BE2C (cell line): Measurements from ENCODE around the gene TTC28.
"Not testable (repeated sequence)": the region's sequence is repeated elsewhere in the genome, so short reads cannot be mapped to it uniquely, and the experiment has no call there.

Experiments used
- DNase-seq: peaks from one replicate; pipeline ENCODE4 v3.0.0-alpha.2; 2020
- H3K27me3 ChIP-seq: fragments of 250-450 bp; sonication (Bioruptor Pico); 2 replicates; pipeline ENCODE4 v1.5.1; 2020; ENCODE audit warnings: mild to moderate bottlenecking
- H3K36me3 ChIP-seq: fragments of 250-450 bp; sonication (Bioruptor Pico); 2 replicates; pipeline ENCODE4 v1.5.1; 2020; ENCODE audit warnings: mild to moderate bottlenecking
- H3K4me1 ChIP-seq: fragments of 250-450 bp; sonication (Bioruptor Pico); 2 replicates; pipeline ENCODE4 v1.5.1; 2020
- H3K4me3 ChIP-seq: 2 replicates; pipeline ENCODE4 v1.5.1; 2011; ENCODE audit warnings: low read depth, low read length
- H3K9me3 ChIP-seq: fragments of 250-450 bp; sonication (Bioruptor Pico); 2 replicates; pipeline ENCODE4 v1.5.1; 2020
- CTCF ChIP-seq: IDR thresholded peaks from 2 replicates; pipeline ENCODE4 v1.5.1; 2012; ENCODE audit warnings: mild to moderate bottlenecking, low read depth, low read length

The TTC28 gene

GRCh38 chr22:28542980-28543621 is 136.5 kb downstream of the TTC28 start:
- Histone ChIP-seq H3K4me3 (no peak overlapping the region), H3K4me1 (no peaks in the 10 kb centered on the region; the same call in none of the 2 replicates), H3K9me3 (no peaks in the 10 kb centered on the region), H3K36me3 (no peaks in the 10 kb centered on the region), H3K27me3 (no peaks in the 10 kb centered on the region)
- no peak for DNase-seq
- TF ChIP-seq CTCF, result no peak

DNA sequence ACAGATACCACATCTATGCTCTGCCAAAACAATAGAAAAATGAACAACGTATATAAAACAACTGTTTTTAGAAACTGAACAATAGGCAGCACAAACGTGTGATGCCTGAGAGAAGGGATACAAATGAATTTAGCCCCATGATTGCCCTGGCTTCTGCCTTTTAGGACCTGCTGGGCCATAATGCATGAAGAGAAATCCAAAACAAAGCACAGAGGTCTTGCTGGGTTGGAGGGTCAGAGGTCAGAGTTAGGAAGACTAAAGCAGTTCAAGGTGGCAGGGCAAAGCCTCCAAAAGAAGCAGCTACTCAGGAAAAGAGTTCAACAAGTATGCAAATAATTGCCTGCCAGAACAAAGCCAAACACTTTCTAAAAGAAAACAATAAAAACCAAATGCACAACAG is 138.5 kb downstream of the TTC28 start:
- Histone ChIP-seq H3K36me3 (no peaks in the 10 kb centered on the region), H3K4me1 (no peaks in the 10 kb centered on the region; the same call in none of the 2 replicates), H3K9me3 (no peaks in the 10 kb centered on the region), H3K27me3 (no peaks in the 10 kb centered on the region), H3K4me3 (no peak overlapping the region)
- no peak for DNase-seq
- no peak for TF ChIP-seq CTCF

DNA sequence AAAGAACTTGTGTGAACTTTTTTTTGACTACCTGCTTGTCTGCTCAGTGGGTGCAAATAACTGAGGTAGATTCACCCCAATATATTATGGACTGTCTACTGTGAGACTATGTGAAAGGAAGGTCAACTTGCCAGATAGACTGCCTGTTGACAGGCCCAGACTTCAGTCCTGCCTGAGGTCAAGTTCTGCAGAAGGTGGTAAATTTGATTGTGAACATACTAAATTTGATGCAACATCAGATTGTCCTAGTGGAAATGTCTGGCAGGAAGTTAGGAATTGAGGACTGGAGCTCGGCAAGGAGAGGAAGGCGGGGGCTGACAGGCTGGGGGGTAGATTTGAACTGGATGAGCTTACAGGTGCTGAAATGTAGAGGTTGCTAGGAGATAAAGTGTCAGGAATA is 140.7 kb downstream of the TTC28 start:
- H3K4me3 ChIP-seq, result no peak overlapping the region
- TF ChIP-seq CTCF, result no peak

DNA sequence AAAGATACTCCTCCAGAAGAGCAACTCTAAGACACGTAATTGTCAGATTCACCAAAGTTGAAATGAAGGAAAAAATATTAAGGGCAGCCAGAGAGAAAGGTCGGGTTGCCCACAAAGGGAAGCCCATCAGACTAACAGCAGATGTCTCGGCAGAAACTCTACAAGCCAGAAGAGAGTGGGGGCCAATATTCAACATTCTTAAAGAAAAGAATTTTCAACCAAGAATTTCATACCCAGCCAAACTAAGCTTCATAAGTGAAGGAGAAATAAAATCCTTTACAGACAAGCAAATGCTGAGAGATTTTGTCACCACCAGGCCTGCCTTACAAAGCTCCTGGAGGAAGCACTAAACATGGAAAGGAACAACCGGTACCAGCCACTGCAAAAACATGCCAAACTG is 149.1 kb downstream of the TTC28 start:
- H3K27me3 ChIP-seq, H3K4me1 ChIP-seq, DNase-seq, H3K36me3 ChIP-seq, H3K4me3 ChIP-seq, H3K9me3 ChIP-seq: not testable (repeated sequence)

More for the DNA sequence above, 140.7 kb downstream of the TTC28 start:
- H3K27me3 ChIP-seq, result no peaks in the 10 kb centered on the region
- peak; percentile 19 for DNase-seq
- H3K36me3 ChIP-seq, result no peaks in the 10 kb centered on the region
- no peaks in the 10 kb centered on the region for H3K9me3 ChIP-seq
- no peaks in the 10 kb centered on the region; the same call in none of the 2 replicates for H3K4me1 ChIP-seq

DNA sequence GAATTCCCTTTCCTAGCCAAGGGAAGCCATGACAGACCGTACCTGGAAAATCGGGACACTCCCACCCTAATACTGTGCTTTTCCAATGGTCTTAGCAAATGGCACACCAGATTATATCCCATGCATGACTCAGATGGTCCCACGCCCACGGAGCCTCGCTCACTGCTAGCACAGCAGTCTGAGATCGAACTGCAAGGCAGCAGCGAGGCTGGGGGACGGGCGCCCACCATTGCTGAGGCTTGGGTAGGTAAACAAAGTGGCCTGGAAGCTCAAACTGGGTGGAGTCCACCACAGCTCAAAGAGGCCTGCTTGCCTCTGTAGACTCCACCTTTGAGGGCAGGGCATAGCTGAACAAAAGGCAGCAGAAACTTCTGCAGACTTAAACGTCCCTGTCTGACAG is 150.5 kb downstream of the TTC28 start:
- not testable (repeated sequence) for H3K9me3 ChIP-seq, H3K4me1 ChIP-seq, H3K27me3 ChIP-seq, DNase-seq, H3K36me3 ChIP-seq, H3K4me3 ChIP-seq

DNA sequence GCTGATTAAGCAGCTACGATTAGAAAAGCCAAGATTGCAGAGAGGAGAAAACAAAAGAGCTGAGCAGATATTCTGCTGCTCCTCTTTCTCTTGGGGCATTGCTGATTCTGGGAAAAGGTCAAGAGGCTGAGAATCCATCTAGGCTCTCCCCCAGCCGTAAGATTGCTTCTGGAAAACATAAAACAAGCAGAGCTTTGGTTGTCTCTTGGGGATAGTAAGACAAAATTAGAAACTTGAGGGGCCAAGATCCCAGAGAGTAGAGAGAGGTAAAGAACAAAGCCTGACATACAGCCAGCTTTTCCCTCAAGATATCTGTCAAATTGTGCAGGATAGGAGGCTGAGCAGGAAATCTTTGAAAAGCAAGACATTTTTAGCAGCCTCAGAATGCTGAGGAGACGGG is 158.2 kb downstream of the TTC28 start:
- H3K4me3 ChIP-seq, result no peak overlapping the region
- H3K9me3 ChIP-seq, result no peaks in the 10 kb centered on the region; the same call in 1 of the 2 replicates
- no peak for DNase-seq
- no peaks in the 10 kb centered on the region for H3K27me3 ChIP-seq
- no peak for TF ChIP-seq CTCF
- H3K36me3 ChIP-seq, result no peaks in the 10 kb centered on the region
- H3K4me1 ChIP-seq, result no peaks in the 10 kb centered on the region

- DNase-seq, result no peak
- no peaks in the 10 kb centered on the region for H3K4me1 ChIP-seq
- H3K36me3 ChIP-seq, result no peaks in the 10 kb centered on the region
- H3K4me3 ChIP-seq, result no peak overlapping the region
- TF ChIP-seq CTCF, result no peak
- no peaks in the 10 kb centered on the region for H3K27me3 ChIP-seq
- peaks cover 7% of the 10 kb centered on the region; the same call in 1 of the 2 replicates for H3K9me3 ChIP-seq
Observed at GRCh38 chr22:28514321-28514821, 165.3 kb downstream of the TTC28 start.

- H3K36me3 ChIP-seq, H3K4me3 ChIP-seq, H3K4me1 ChIP-seq, H3K9me3 ChIP-seq, H3K27me3 ChIP-seq, DNase-seq: not testable (repeated sequence)
Observed at GRCh38 chr22:28512387-28512786, 167.3 kb downstream of the TTC28 start.
